GM19351 (cell line): ENCODE results near the gene SDHA.
"Not testable (repeated sequence)": the region's sequence is repeated elsewhere in the genome, so short reads cannot be mapped to it uniquely, and the experiment has no call there.

ENCODE experiments used
- ATAC-seq: cut with Tn5 transposase; IDR thresholded peaks from one replicate; pipeline ENCODE4 v1.9.1; 2021; ENCODE audit warnings: mild to moderate bottlenecking, moderate library complexity; ENCODE audit not compliant: unreplicated experiment

The SDHA gene

GRCh38 chr5:196350-196749 lies 21.8 kb upstream of the SDHA start:
- ATAC-seq: no peak

- not testable (repeated sequence) for ATAC-seq
Observed at GRCh38 chr5:197031-197430, 21.1 kb upstream of the SDHA start.

DNA sequence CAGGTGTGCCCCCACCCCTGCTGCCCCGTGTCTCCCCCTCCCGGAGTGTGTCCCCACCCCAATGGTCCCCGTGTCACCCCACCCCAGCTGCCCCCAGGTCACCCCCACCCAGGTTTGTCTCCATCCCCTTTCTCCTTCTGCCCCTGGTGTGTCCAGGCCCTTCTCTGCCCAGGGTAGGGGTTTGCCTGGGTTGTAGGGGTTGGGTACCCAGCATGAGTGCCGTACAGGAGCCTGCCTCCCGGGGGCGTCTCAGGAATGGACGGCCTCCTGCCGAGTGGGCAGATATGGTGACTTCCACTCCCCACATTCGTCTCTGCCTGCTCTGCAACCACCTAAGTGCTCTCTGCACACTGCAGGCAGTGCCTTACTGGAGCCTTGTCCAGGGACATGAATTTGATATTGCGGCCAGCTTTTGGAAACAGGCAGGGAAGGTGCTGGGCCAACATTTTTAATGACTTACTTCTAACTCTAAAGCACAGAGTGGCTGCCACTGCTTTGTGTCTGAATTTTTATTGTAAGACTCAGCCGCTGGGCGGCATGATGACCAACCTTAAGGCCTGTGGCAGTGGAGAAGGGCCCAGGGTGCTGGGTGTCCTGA lies 20.1 kb upstream of the SDHA start:
- ATAC-seq: no peak

DNA sequence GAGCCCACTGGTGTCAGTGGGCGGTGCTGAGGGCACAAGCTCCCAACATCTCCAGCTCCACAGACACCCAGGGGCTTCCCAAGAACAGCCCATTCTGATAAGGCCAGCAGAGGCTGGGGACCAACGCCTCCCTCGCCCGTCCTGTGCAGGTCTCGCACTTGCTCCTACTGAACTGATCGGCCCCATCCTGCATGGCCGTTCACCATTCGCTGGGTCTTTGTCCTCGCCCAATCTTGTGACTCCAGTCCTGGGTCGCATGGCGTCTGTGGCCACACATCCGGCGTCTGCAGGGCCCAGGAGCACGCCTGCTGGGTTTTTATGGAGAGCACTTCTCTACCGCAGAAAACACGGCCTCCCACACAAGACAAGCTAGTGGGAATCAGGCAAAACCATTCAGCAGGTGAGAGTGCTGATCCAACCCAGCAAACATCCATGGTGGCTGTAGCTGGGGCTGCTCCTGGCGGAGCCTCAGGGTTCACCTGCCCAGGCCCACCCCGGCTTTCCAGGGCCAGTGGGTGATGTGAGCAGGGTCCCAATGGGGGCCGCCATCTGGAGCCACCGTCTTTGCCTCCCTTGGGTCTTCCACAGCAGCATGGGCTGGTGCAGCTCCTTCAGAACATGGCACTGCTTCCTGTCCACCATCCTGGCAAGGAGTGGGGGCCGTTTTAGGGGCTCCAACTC lies 19.5 kb upstream of the SDHA start:
- ATAC-seq: no peak

DNA sequence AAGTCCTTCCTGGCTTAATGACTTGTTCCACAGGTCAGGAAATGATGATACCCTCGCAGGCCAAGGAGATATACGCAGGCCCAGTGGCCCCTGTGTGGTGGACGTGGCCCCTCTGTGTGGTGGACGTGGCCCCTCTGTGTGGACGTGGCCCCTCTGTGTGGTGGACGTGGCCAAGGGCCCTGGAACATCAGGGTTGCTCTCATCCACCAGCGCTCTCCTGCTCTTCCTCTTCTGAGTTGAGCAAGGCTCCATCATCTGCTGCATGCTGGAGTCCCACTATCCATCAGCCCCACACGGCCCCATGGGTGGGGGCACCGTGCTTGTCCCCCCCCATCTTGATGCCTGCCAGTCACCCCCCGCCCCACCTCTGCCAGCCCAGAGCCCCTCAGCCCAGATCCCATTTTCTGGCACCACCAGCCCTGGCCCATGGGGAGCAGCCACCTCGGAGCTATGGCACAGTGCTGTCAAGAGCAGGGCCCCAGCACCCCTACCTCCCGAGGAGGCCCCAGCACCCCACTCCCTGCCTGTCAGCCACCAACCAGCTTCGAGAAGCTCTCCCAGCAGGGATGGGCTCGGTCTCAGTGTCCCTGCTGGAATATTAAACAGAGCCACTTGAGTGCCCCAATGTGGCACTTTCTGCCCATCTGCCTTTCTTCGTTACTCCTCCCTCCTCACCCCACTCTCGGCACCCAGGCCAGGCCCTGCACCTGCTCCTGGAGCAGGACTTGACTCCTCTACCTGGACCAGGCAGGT lies 18.7 kb upstream of the SDHA start:
- ATAC-seq: no peak

- no peak for ATAC-seq
Observed at GRCh38 chr5:199950-200645, 18.0 kb upstream of the SDHA start.

- ATAC-seq: no peak
Observed at GRCh38 chr5:200985-201384, 17.1 kb upstream of the SDHA start.

GRCh38 chr5:201672-202071 lies 16.4 kb upstream of the SDHA start:
- ATAC-seq: no peak

DNA sequence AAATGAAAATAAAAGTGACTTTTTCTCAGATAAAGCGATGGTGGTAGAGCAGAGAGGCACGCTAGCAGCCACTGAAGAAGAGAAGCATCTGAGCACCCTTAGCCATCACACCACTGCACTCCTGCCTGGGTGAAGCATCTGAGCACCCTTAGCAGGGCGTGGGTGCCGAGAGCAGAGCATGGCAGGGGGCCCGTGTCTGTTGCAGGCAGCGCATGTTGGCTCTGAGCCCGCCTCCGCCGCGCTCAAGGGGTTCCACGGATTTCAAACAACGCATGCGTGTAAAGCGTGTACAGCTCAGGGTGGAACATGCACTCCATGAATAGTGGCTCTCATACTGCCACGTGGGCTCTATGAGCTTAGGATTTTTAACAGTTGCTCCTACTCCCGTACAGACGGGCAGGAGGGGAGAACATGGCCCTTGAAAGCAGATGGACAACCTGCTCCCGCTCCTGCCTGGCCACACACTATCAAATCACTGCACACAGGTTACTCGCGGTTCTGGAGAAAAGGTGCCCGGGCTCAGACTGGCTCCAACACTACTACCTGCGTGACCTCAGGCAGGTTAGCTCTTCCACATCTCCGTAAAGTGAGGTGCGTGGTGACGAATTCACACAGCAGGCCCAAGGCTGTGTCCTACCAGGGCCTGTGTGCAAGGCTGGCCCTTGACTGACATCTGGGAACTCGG lies 14.7 kb upstream of the SDHA start:
- ATAC-seq: no peak

- no peak for ATAC-seq
Observed at GRCh38 chr5:204001-204400, 14.1 kb upstream of the SDHA start.

DNA sequence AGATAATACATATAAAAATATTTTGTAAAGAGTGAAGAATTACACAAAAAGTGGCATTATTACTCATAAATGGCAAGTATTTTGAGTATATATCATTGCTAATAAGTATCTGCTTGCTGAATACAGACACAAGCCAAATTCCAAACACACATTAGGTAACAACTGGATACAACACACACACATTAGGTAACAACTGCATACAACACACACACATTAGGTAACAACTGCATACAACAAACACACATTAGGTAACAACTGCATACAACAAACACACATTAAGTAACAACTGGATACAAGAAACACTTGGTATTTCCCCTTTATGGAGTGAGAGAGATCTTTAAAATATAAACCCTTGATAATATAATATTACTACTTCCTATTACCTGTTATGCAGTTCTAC lies 13.7 kb upstream of the SDHA start:
- no peak for ATAC-seq

DNA sequence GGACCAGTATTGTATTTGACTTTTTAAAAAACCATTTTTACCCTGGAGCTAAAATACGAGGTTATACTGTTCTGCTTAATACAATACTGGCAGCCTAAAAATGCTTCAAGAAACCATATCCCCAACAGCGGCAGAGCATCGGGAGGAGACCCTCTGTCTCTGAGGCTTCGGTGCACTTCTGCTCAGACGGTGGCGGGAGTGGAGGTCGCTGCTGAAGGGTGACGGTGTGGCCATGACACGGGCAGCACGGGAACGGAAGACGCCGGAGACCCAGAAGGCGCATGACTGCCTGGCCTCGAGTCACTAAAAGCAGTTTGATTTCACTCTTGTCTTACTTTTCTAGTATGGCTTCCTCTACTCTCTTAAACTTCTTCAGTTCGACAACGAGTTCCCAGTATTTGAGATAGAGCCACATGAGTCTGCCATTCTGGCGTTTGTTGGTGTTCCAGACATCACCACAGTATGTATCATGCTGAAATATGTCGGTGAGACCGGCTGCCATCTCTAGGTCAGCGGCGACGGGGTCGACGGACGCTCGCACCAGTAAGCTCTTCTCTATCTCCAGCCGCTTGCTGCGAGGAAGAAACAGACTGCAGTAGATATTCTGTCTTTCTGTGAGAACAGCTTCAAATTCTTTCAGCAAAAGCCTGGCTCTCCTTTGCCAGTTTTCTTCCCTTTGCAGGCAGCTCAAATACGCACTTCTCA lies 13.0 kb upstream of the SDHA start:
- no peak for ATAC-seq

- no peak for ATAC-seq
Observed at GRCh38 chr5:206406-206805, 11.7 kb upstream of the SDHA start.

GRCh38 chr5:206927-207536 lies 11.1 kb upstream of the SDHA start:
- no peak for ATAC-seq

DNA sequence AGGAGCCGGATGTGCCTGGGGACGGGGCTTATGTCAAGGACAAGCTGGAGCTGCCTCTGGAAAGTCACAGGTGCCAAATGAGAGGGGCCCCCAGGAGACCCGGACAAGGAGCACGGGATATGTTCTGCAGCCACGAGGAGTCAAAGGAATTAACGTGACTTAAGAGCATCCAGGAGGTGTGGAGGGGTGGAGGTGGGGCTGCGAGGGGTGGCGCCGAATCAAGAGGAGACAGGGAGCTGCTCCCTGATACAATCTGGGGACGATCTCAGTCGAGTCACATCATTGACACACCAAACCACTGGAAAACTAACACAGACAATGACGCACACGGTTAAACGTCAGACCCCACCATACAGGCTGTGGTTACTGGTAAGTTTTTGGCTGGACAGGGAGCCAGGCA lies 10.5 kb upstream of the SDHA start:
- ATAC-seq: no peak

DNA sequence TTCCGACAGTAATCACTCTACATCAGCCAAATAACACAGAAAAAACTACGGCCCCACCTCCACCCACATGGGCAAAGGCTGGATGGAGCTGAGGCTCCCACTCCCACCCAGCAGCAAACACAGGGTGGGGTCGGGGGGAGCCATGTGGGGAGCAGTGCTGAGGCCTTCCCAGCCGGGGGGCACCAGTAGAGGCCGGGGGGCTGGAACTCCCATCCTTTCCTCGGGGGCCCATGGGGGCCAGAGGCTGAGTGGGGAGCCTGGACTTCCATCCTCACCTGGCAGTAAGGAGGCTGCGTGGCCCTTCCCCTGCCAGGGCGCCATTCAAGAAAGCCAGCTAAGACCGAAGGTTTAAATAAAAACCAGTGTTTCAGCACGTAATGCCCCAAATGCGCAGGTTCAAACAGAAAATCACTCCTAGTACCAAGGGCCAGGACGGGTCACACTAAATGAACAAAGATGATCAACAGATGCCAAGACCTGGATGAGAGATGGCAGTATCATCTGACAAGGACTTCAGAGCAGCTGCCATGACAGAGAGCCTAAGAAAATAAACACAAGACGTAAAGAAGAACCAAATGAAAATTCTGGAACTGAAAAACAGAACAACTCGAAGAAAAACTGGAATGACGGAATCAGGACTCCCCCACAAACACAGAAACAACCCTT lies 9.5 kb upstream of the SDHA start:
- no peak for ATAC-seq

- ATAC-seq: no peak
Observed at GRCh38 chr5:213803-214395, 4.2 kb upstream of the SDHA start.

- ATAC-seq: not testable (repeated sequence)
Observed at GRCh38 chr5:215256-215655, 2.9 kb upstream of the SDHA start.

- ATAC-seq: not testable (repeated sequence)
Observed at GRCh38 chr5:216076-216475, 2.0 kb upstream of the SDHA start.
